Uterus (tissue), 2 donors: ENCODE data around the gene PLEKHG4B.

Experiments used
- CTCF ChIP-seq, 4 experiments: fragments of 200-600 bp in 2 of 4; fragments of 450-650 bp in 2 of 4; sonication (generic) in 2 of 4; IDR thresholded peaks; one replicate each; pipeline ENCODE4 v1.5.1; 2016 to 2019; ENCODE audit warnings: antibody characterized with exemption in 4 of 4, mild to moderate bottlenecking in 2 of 4, moderate library complexity in 1 of 4
- POLR2A ChIP-seq, 2 donors: fragments of 450-650 bp; IDR thresholded peaks; one replicate each; pipeline ENCODE4 v1.6.1; 2016; ENCODE audit warnings: antibody characterized with exemption in 2 of 2, mild to moderate bottlenecking in 1 of 2, moderate library complexity in 1 of 2

- TF ChIP-seq CTCF (IDR thresholded peaks at IDR 0.05) (no peak), POLR2A (IDR thresholded peaks at IDR 0.05) (no peak)
Observed at GRCh38 chr5:158807-159447, 67.0 kb downstream of the PLEKHG4B start.
